ENCODE results near the gene CFL2. TPM values are rescaled to one million over a fixed set of nuclear protein-coding genes. Genes with fewer than 3 reads are reported as not detected.
A peak's percentile ranks its signal among the peaks of the same experiment; 100 is the strongest.

The CFL2 gene
- total and polyA plus RNA-seq, 2 of the 13 experiments (the other 11 are each of a cell fraction or from before 2014, with no cell fraction given), result 114 to 158 TPM

- TF ChIP-seq ZBTB37 (CRISPR knock-in tag; IDR thresholded peaks at IDR 0.05) (no peak), STAT5B (CRISPR knock-in tag; IDR thresholded peaks at IDR 0.05) (no peak), MBD4 (IDR thresholded peaks at IDR 0.05; ENCODE audit: borderline replicate concordance, low read length) (no peak), ZXDC (CRISPR knock-in tag; IDR thresholded peaks at IDR 0.05) (no peak)
Observed at GRCh38 chr14:34678306-34678705, 36.1 kb downstream of the CFL2 start (continued).

- no peaks in the 10 kb centered on the region for H4K20me1 ChIP-seq (ENCODE audit: insufficient read depth, low read length)
- ATAC-seq, result peak; percentile 42; the same call in 2 of the 3 replicates
- no peak overlapping the region for H3K9ac ChIP-seq (ENCODE audit: insufficient read depth, low read depth, low read length)
- H3K79me2 ChIP-seq (ENCODE audit: insufficient read depth, low read length), result no peaks in the 10 kb centered on the region
- no peaks in the 10 kb centered on the region for H3K9me3 ChIP-seq (ENCODE audit: low read length)
- no peak overlapping the region for H2AFZ ChIP-seq (ENCODE audit: low read length)
- no peak overlapping the region for H3K4me2 ChIP-seq (ENCODE audit: low read depth, low read length)
- in situ Hi-C loops (cut with HindIII; ENCODE audit: extremely low pct_ligation_motif_present, low pct_unique_long_range_greater_than_20kb), result no loop called here
- 47% methylated on average over 7 of the region's 7 CpGs for WGBS (ENCODE audit: low lambda C conversion rate)
- no TSS peak for BruUV-seq (replicated peaks)
- intact Hi-C loops (cut with micrococcal nuclease; ENCODE audit: unreplicated experiment), result loop anchor here (10.0 kb wide), 2 partner anchors 238 to 448 kb away; partner anchors contain the start of genes PPP2R3C and PRORP
- no peaks in the 10 kb centered on the region for H3K36me3 ChIP-seq (replicated peaks in 1 of 2; ENCODE audit: control insufficient read depth in 1 of 2, insufficient read depth in 2 of 2, low read length in 2 of 2)
- DNase-seq (ENCODE audit: low spot score), result no peak
- no peak for FAIRE-seq
- CTCF ChIA-PET (ENCODE audit: low intra/inter-chr PET ratio, low total read pairs), result no interaction called here
- POLR2A ChIA-PET, result interaction anchor here (1.4 to 2.9 kb wide), 2 partner anchors 17 to 37 kb away, joined by 5 to 11 read pairs; partner anchors contain the start of gene CFL2
- H3K27ac ChIP-seq (ENCODE audit: extremely low read length, insufficient read depth, low read length), result no peak overlapping the region
- peaks cover 0 to 2% of the 10 kb centered on the region in 2 experiments; a peak in 2 of 5 replicates for H3K27me3 ChIP-seq (ENCODE audit: control insufficient read depth in 1 of 2, insufficient read depth in 2 of 2, low read length in 2 of 2)
- H3K4me3 ChIP-seq (replicated peaks in 1 of 3; ENCODE audit: insufficient read depth in 1 of 3, low read depth in 2 of 3, low read length in 3 of 3), result no peak overlapping the region
- H3K4me1 ChIP-seq (ENCODE audit: insufficient read depth, low read length), result peaks cover 28% of the 10 kb centered on the region
- TF ChIP-seq GABPA (IDR thresholded peaks at IDR 0.05; ENCODE audit: low read depth, low read length) (no peak), GABPA (CRISPR knock-in tag; IDR thresholded peaks at IDR 0.05; ENCODE audit: low read depth) (no peak), ZNF780A (CRISPR knock-in tag; IDR thresholded peaks at IDR 0.05) (peak; percentile 85; the same call in 1 of the 2 replicates), NCOA1 (CRISPR knock-in tag; IDR thresholded peaks at IDR 0.05) (no peak), PATZ1 (CRISPR knock-in tag; IDR thresholded peaks at IDR 0.05) (no peak), ZNF768 (CRISPR knock-in tag; IDR thresholded peaks at IDR 0.05) (no peak), MBNL3 (CRISPR knock-in tag; conservative IDR thresholded peaks at IDR 0.05) (no peak), ZNF513 (CRISPR knock-in tag; conservative IDR thresholded peaks at IDR 0.05) (no peak), ZGPAT (CRISPR knock-in tag; IDR thresholded peaks at IDR 0.05) (no peak)
Observed at GRCh38 chr14:34676516-34677211, 37.7 kb downstream of the CFL2 start.

Data from HepG2 (cell line).